Fibroblast of lung (primary cell): ENCODE data around the gene TTC13. TPM values are rescaled to one million over a fixed set of nuclear protein-coding genes. Genes with fewer than 3 reads are reported as not detected.

ENCODE experiments used
- DNase-seq, 2 donors: peaks; one replicate each; pipeline versions ENCODE4 v3.0.0 to v3.0.0-alpha.2; 2010; ENCODE audit warnings: low read depth in 2 of 2
- H2AFZ ChIP-seq: 2 replicates; pipeline ENCODE4 v1.5.1; 2012; ENCODE audit warnings: low read length, control low read depth, inconsistent platforms
- H3K27ac ChIP-seq: 2 replicates; pipeline ENCODE4 v1.5.1; 2011; ENCODE audit warnings: low read length, control low read depth; ENCODE audit not compliant: insufficient read depth
- H3K27me3 ChIP-seq: 2 replicates; pipeline ENCODE4 v1.5.1; 2011; ENCODE audit warnings: mild to moderate bottlenecking, low read length; ENCODE audit not compliant: control insufficient read depth, insufficient read depth
- H3K36me3 ChIP-seq: 2 replicates; pipeline ENCODE4 v1.5.1; 2011; ENCODE audit warnings: low read length; ENCODE audit not compliant: control insufficient read depth, insufficient read depth
- H3K4me1 ChIP-seq: 2 replicates; pipeline ENCODE4 v1.5.1; 2011; ENCODE audit warnings: low read length; ENCODE audit not compliant: control insufficient read depth, insufficient read depth; ENCODE audit errors: extremely low read depth
- H3K4me2 ChIP-seq: 2 replicates; pipeline ENCODE4 v1.5.1; 2011; ENCODE audit warnings: low read length, control low read depth; ENCODE audit not compliant: insufficient read depth; ENCODE audit errors: extremely low read depth
- H3K4me3 ChIP-seq, 4 experiments: fragments of 200-600 bp in 1 of 4; sonication (generic) in 1 of 4; replicated peaks in 1 of 4; 2 replicates each; pipeline ENCODE4 v1.5.1; 2011 to 2016; ENCODE audit warnings: low read length in 4 of 4, low read depth in 3 of 4, mild to moderate bottlenecking in 3 of 4, control low read depth in 2 of 4, inconsistent platforms in 1 of 4, mixed read lengths in 1 of 4; ENCODE audit not compliant: insufficient read depth in 1 of 4; ENCODE audit errors: control extremely low read depth in 1 of 4
- H3K79me2 ChIP-seq: 2 replicates; pipeline ENCODE4 v1.5.1; 2012; ENCODE audit warnings: mild to moderate bottlenecking, low read length, inconsistent platforms; ENCODE audit not compliant: control insufficient read depth, insufficient read depth
- H3K9ac ChIP-seq: 2 replicates; pipeline ENCODE4 v1.5.1; 2011; ENCODE audit warnings: mild to moderate bottlenecking, low read length, control low read depth; ENCODE audit not compliant: insufficient read depth
- H3K9me3 ChIP-seq: 2 replicates; pipeline ENCODE4 v1.5.1; 2012; ENCODE audit warnings: low read depth, low read length; ENCODE audit not compliant: control insufficient read depth, insufficient read depth
- H4K20me1 ChIP-seq: 2 replicates; pipeline ENCODE4 v1.5.1; 2011; ENCODE audit warnings: low read length; ENCODE audit not compliant: control insufficient read depth, insufficient read depth; ENCODE audit errors: extremely low read depth
- CTCF ChIP-seq, 2 donors: IDR thresholded peaks in 1 of 2; conservative IDR thresholded peaks in 1 of 2; 1 replicate in 1 of 2; 2 replicates in 1 of 2; pipeline ENCODE4 v1.5.1; 2011 to 2012; ENCODE audit warnings: low read length in 2 of 2, control low read depth in 1 of 2, inconsistent platforms in 1 of 2, low read depth in 1 of 2, mild to moderate bottlenecking in 1 of 2
- EZH2 ChIP-seq: IDR thresholded peaks from 2 replicates; pipeline ENCODE4 v1.5.1; 2012; ENCODE audit warnings: low read length, control low read depth, mild to moderate bottlenecking; ENCODE audit errors: missing control alignments
- polyA plus RNA-seq, 2 donors: library from polyadenylated mRNA; depleted of rRNA in 1 of 2; stranded (reverse) in 1 of 2; unstranded in 1 of 2; fragments of >200 nt; gene quantifications; 2 replicates each; pipeline ENCODE4 v1.2.1, GENCODE V29; 2011 to 2012; ENCODE audit warnings: missing spikeins in 1 of 2
- total RNA-seq: library from RNA; depleted of rRNA; stranded (reverse); fragments of >200 nt; gene quantifications from 2 replicates; pipeline ENCODE4 v1.2.1, GENCODE V29; 2014

Gene TTC13
- total and polyA plus RNA-seq, 2 donors (not counting 1 experiment from before 2014, with no cell fraction given): 8.0 to 16.2 TPM

- no peaks in the 10 kb centered on the region for H3K79me2 ChIP-seq
Measured at GRCh38 chr1:230948301-230948700, 30.4 kb downstream of the TTC13 start.

GRCh38 chr1:230943048-230943593 lies 35.5 kb downstream of the TTC13 start:
- TF ChIP-seq EZH2: no peak
- TF ChIP-seq CTCF (conservative IDR thresholded peaks at IDR 0.05 in 1 of 2, IDR thresholded peaks at IDR 0.05 in 1 of 2; ENCODE audit: low read depth in 1 of 2, low read length in 2 of 2): no peak
- Histone ChIP-seq H4K20me1 (no peaks in the 10 kb centered on the region), H3K4me3 (no peak overlapping the region), H3K27me3 (no peaks in the 10 kb centered on the region), H2AFZ (no peak overlapping the region), H3K4me1 (no peaks in the 10 kb centered on the region), H3K4me2 (no peak overlapping the region), H3K27ac (no peak overlapping the region), H3K36me3 (no peaks in the 10 kb centered on the region), H3K79me2 (no peaks in the 10 kb centered on the region), H3K9ac (no peak overlapping the region), H3K9me3 (no peaks in the 10 kb centered on the region)
- DNase-seq: no peak

More at GRCh38 chr1:230948301-230948700, 30.4 kb downstream of the TTC13 start:
- Histone ChIP-seq H3K4me1 (no peaks in the 10 kb centered on the region), H3K27ac (no peak overlapping the region), H3K9me3 (no peaks in the 10 kb centered on the region), H3K9ac (no peak overlapping the region), H3K4me3 (no peak overlapping the region), H3K27me3 (no peaks in the 10 kb centered on the region), H2AFZ (no peak overlapping the region), H3K4me2 (no peak overlapping the region), H4K20me1 (no peaks in the 10 kb centered on the region), H3K36me3 (no peaks in the 10 kb centered on the region)
- no peak for DNase-seq
- TF ChIP-seq CTCF (conservative IDR thresholded peaks at IDR 0.05 in 1 of 2, IDR thresholded peaks at IDR 0.05 in 1 of 2; ENCODE audit: low read depth in 1 of 2, low read length in 2 of 2): no peak
- no peak for TF ChIP-seq EZH2

GRCh38 chr1:230940848-230941247 lies 37.8 kb downstream of the TTC13 start:
- Histone ChIP-seq H3K36me3 (no peaks in the 10 kb centered on the region), H2AFZ (no peak overlapping the region), H4K20me1 (no peaks in the 10 kb centered on the region), H3K79me2 (no peaks in the 10 kb centered on the region), H3K9ac (no peak overlapping the region), H3K27ac (no peak overlapping the region), H3K9me3 (no peaks in the 10 kb centered on the region), H3K4me1 (no peaks in the 10 kb centered on the region), H3K27me3 (no peaks in the 10 kb centered on the region), H3K4me2 (no peak overlapping the region), H3K4me3 (no peak overlapping the region)
- peak; percentile 21 to 47 for DNase-seq
- no peak for TF ChIP-seq EZH2
- TF ChIP-seq CTCF (conservative IDR thresholded peaks at IDR 0.05 in 1 of 2, IDR thresholded peaks at IDR 0.05 in 1 of 2; ENCODE audit: low read depth in 1 of 2, low read length in 2 of 2): no peak
